ENCODE data around the gene CSRNP3.

DNA sequence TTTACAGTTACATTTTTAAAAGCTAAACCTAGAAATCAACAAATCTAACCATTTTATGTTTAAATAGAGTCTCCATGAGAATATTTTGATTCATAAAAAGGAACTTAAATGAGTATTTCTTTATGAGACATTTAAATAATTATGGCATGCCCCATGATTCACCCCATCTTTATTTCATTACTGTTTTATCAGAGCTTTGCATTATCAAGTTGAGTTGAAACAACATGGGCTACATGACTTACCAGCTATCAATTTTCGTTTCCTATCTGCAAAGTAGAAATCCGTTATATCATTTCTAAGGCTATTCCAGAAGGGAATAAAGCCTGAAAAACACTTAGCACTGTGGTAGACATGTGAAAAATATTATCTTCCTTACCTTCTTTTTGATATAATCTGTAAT, 163.1 kb downstream of the CSRNP3 start:
- no peak for TF ChIP-seq EZH2 (IDR thresholded peaks at IDR 0.05; ENCODE audit: borderline replicate concordance, low read depth, low read length, poor library complexity, severe bottlenecking)
- TF ChIP-seq, protein P1, sequence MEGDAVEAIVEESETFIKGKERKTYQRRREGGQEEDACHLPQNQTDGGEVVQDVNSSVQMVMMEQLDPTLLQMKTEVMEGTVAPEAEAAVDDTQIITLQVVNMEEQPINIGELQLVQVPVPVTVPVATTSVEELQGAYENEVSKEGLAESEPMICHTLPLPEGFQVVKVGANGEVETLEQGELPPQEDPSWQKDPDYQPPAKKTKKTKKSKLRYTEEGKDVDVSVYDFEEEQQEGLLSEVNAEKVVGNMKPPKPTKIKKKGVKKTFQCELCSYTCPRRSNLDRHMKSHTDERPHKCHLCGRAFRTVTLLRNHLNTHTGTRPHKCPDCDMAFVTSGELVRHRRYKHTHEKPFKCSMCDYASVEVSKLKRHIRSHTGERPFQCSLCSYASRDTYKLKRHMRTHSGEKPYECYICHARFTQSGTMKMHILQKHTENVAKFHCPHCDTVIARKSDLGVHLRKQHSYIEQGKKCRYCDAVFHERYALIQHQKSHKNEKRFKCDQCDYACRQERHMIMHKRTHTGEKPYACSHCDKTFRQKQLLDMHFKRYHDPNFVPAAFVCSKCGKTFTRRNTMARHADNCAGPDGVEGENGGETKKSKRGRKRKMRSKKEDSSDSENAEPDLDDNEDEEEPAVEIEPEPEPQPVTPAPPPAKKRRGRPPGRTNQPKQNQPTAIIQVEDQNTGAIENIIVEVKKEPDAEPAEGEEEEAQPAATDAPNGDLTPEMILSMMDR (conservative IDR thresholded peaks at IDR 0.05; ENCODE audit: low read depth, low read length): no peak
